Measurements from ENCODE around the gene SNAI3. TPM values are rescaled to one million over a fixed set of nuclear protein-coding genes. Genes with fewer than 3 reads are reported as not detected.

Gene SNAI3
- total and polyA plus RNA-seq, 5 donors: 0.39 to 2.8 (median 2.1) TPM

GRCh38 chr16:88721236-88721635 lies 34.9 kb upstream of the SNAI3 start:
- ATAC-seq (no peak), DNase-seq (no peak)
- Histone ChIP-seq H3K27me3 (ENCODE audit: control insufficient read depth, insufficient read depth) (no peaks in the 10 kb centered on the region), H3K27ac (ENCODE audit: low read length) (no peak overlapping the region), H3K4me3 (ENCODE audit: low read length) (no peak overlapping the region), H3K9me3 (ENCODE audit: control insufficient read depth, low read length) (no peaks in the 10 kb centered on the region), H3K4me1 (ENCODE audit: control insufficient read depth, insufficient read depth, low read length) (no peaks in the 10 kb centered on the region)
- intact Hi-C loops (cut with DNase I): no loop called here
- WGBS: 97% methylated on average over 17 of the region's 17 CpGs

GRCh38 chr16:88720396-88720970 lies 34.2 kb upstream of the SNAI3 start:
- DNase-seq: no peak
- WGBS: 93% methylated on average over 23 of the region's 23 CpGs

GRCh38 chr16:88719933-88720296 lies 33.6 kb upstream of the SNAI3 start:
- Histone ChIP-seq H3K4me1 (ENCODE audit: control insufficient read depth, insufficient read depth, low read length) (no peaks in the 10 kb centered on the region), H3K27ac (ENCODE audit: low read length) (no peak overlapping the region), H3K9me3 (ENCODE audit: control insufficient read depth, low read length) (no peaks in the 10 kb centered on the region), H3K4me3 (ENCODE audit: low read length) (no peak overlapping the region), H3K27me3 (ENCODE audit: control insufficient read depth, insufficient read depth) (no peaks in the 10 kb centered on the region)
- intact Hi-C loops (cut with DNase I): no loop called here
- DNase-seq: no peak
- no peak for ATAC-seq
- 96% methylated on average over 19 of the region's 19 CpGs for WGBS

More at GRCh38 chr16:88720396-88720970, 34.2 kb upstream of the SNAI3 start:
- H3K4me3 ChIP-seq (ENCODE audit: low read length): no peak overlapping the region
- no peak for ATAC-seq
- intact Hi-C loops (cut with DNase I): no loop called here
- H3K27me3 ChIP-seq (ENCODE audit: control insufficient read depth, insufficient read depth): no peaks in the 10 kb centered on the region
- no peaks in the 10 kb centered on the region for H3K9me3 ChIP-seq (ENCODE audit: control insufficient read depth, low read length)
- no peaks in the 10 kb centered on the region for H3K4me1 ChIP-seq (ENCODE audit: control insufficient read depth, insufficient read depth, low read length)
- H3K27ac ChIP-seq (ENCODE audit: low read length): no peak overlapping the region

- no peaks in the 10 kb centered on the region for H3K9me3 ChIP-seq (ENCODE audit: control insufficient read depth, low read length)
- 83% methylated on average over 29 of the region's 29 CpGs for WGBS
- no peak overlapping the region for H3K27ac ChIP-seq (ENCODE audit: low read length)
- peak in 2 of 3 donors; percentile 79 to 82 for DNase-seq
- no peaks in the 10 kb centered on the region for H3K27me3 ChIP-seq (ENCODE audit: control insufficient read depth, insufficient read depth)
- no peak overlapping the region for H3K4me3 ChIP-seq (ENCODE audit: low read length)
- intact Hi-C loops (cut with DNase I): no loop called here
- peak; percentile 22 to 48 for ATAC-seq
- no peaks in the 10 kb centered on the region for H3K4me1 ChIP-seq (ENCODE audit: control insufficient read depth, insufficient read depth, low read length)
These were observed 33.1 kb upstream of the SNAI3 start for GRCh38 chr16:88719267-88719932.

- intact Hi-C loops (cut with DNase I): no loop called here
- 91% methylated on average over 11 of the region's 11 CpGs for WGBS
These were observed 31.9 kb upstream of the SNAI3 start for GRCh38 chr16:88718178-88718577.

GRCh38 chr16:88716601-88717001 lies 30.3 kb upstream of the SNAI3 start:
- no peaks in the 10 kb centered on the region for H3K4me1 ChIP-seq (ENCODE audit: control insufficient read depth, insufficient read depth, low read length)
- no peaks in the 10 kb centered on the region for H3K27me3 ChIP-seq (ENCODE audit: control insufficient read depth, insufficient read depth)
- no peak overlapping the region for H3K27ac ChIP-seq (ENCODE audit: low read length)
- intact Hi-C loops (cut with DNase I): no loop called here
- ATAC-seq: no peak
- no peak overlapping the region for H3K4me3 ChIP-seq (ENCODE audit: low read length)
- DNase-seq: no peak
- no peaks in the 10 kb centered on the region for H3K9me3 ChIP-seq (ENCODE audit: control insufficient read depth, low read length)
- WGBS: 95% methylated on average over 21 of the region's 21 CpGs

More at GRCh38 chr16:88718178-88718577, 31.9 kb upstream of the SNAI3 start:
- Histone ChIP-seq H3K4me1 (ENCODE audit: control insufficient read depth, insufficient read depth, low read length) (no peaks in the 10 kb centered on the region), H3K9me3 (ENCODE audit: control insufficient read depth, low read length) (no peaks in the 10 kb centered on the region), H3K4me3 (ENCODE audit: low read length) (no peak overlapping the region), H3K27ac (ENCODE audit: low read length) (no peak overlapping the region), H3K27me3 (ENCODE audit: control insufficient read depth, insufficient read depth) (no peaks in the 10 kb centered on the region)
- ATAC-seq (no peak), DNase-seq (no peak)

GRCh38 chr16:88716201-88716600 lies 29.9 kb upstream of the SNAI3 start:
- no peaks in the 10 kb centered on the region for H3K4me1 ChIP-seq (ENCODE audit: control insufficient read depth, insufficient read depth, low read length)
- 91% methylated on average over 15 of the region's 15 CpGs for WGBS
- H3K27me3 ChIP-seq (ENCODE audit: control insufficient read depth, insufficient read depth): no peaks in the 10 kb centered on the region
- intact Hi-C loops (cut with DNase I): no loop called here
- H3K4me3 ChIP-seq (ENCODE audit: low read length): no peak overlapping the region
- ATAC-seq (no peak), DNase-seq (no peak)
- H3K9me3 ChIP-seq (ENCODE audit: control insufficient read depth, low read length): no peaks in the 10 kb centered on the region
- no peak overlapping the region for H3K27ac ChIP-seq (ENCODE audit: low read length)

GRCh38 chr16:88715312-88716190 lies 29.2 kb upstream of the SNAI3 start:
- H3K27me3 ChIP-seq (ENCODE audit: control insufficient read depth, insufficient read depth): no peaks in the 10 kb centered on the region
- WGBS: 88% methylated on average over 57 of the region's 57 CpGs
- no peaks in the 10 kb centered on the region for H3K4me1 ChIP-seq (ENCODE audit: control insufficient read depth, insufficient read depth, low read length)
- H3K9me3 ChIP-seq (ENCODE audit: control insufficient read depth, low read length): no peaks in the 10 kb centered on the region
- H3K27ac ChIP-seq (ENCODE audit: low read length): no peak overlapping the region
- intact Hi-C loops (cut with DNase I): no loop called here
- no peak overlapping the region for H3K4me3 ChIP-seq (ENCODE audit: low read length)
- DNase-seq (no peak), ATAC-seq (no peak)

GRCh38 chr16:88714420-88715302 lies 28.4 kb upstream of the SNAI3 start:
- H3K9me3 ChIP-seq (ENCODE audit: control insufficient read depth, low read length): no peaks in the 10 kb centered on the region
- WGBS: 87% methylated on average over 42 of the region's 42 CpGs
- ATAC-seq (no peak), DNase-seq (no peak)
- intact Hi-C loops (cut with DNase I): no loop called here
- H3K27ac ChIP-seq (ENCODE audit: low read length): no peak overlapping the region
- no peak overlapping the region for H3K4me3 ChIP-seq (ENCODE audit: low read length)
- H3K27me3 ChIP-seq (ENCODE audit: control insufficient read depth, insufficient read depth): no peaks in the 10 kb centered on the region
- no peaks in the 10 kb centered on the region for H3K4me1 ChIP-seq (ENCODE audit: control insufficient read depth, insufficient read depth, low read length)

GRCh38 chr16:88713568-88714419 lies 27.5 kb upstream of the SNAI3 start:
- no peaks in the 10 kb centered on the region for H3K4me1 ChIP-seq (ENCODE audit: control insufficient read depth, insufficient read depth, low read length)
- no peak overlapping the region for H3K27ac ChIP-seq (ENCODE audit: low read length)
- H3K27me3 ChIP-seq (ENCODE audit: control insufficient read depth, insufficient read depth): no peaks in the 10 kb centered on the region
- no peaks in the 10 kb centered on the region for H3K9me3 ChIP-seq (ENCODE audit: control insufficient read depth, low read length)
- 88% methylated on average over 30 of the region's 30 CpGs for WGBS
- intact Hi-C loops (cut with DNase I): no loop called here
- no peak overlapping the region for H3K4me3 ChIP-seq (ENCODE audit: low read length)
- DNase-seq (no peak), ATAC-seq (peak; percentile 13 to 20)

All from right cardiac atrium (tissue), 5 donors.